ENCODE results near the gene DNAJB13. TPM values are rescaled to one million over a fixed set of nuclear protein-coding genes. Genes with fewer than 3 reads are reported as not detected.

DNAJB13 gene, protein sequence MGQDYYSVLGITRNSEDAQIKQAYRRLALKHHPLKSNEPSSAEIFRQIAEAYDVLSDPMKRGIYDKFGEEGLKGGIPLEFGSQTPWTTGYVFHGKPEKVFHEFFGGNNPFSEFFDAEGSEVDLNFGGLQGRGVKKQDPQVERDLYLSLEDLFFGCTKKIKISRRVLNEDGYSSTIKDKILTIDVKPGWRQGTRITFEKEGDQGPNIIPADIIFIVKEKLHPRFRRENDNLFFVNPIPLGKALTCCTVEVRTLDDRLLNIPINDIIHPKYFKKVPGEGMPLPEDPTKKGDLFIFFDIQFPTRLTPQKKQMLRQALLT
- total RNA-seq = 0.65 and 3.2 TPM in 2 replicates

DNA sequence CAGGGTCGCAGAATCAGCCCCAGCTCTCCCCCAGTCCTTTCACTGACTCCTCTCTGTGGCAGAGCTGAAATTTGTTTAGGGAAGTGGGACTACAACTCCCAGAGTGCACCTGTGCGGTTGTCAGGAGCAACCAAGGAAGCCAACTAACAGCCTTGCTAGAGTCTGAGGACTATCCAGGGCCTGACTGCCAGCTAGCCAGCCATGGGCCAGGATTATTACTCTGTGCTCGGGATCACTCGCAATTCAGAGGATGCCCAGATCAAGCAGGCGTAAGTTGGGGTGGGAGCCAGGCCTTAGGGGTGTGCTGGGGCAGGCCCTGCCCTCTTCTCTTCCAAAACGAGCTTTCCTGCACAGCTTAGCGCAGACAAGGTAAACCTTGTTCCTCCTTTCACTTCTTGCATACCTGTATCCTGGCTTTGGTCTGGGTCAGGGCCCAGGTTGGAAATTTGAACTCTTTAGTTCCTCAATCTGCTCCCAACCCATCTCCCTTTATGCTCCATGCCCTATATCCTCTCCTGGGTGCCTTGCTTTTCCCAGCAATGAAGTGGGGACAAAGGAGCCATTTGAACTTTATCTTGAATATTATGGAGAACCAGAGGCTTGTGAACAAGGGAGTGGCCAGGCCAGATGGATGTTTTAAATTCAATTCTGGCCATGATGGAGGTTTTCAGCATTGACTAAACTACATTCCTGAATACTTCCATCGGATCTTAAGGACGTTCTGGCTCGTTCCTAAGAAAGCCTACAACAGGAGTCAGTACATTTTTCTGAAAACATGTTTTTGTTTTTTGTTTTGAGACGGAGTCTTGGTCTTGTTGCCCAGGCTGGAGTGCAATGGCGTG is at the start of gene DNAJB13:
TSS of gene DNAJB13 (plus strand) at position 158 of the 842 bp plus-strand sequence. CDS start at position 202, 44 bp downstream.

DNA sequence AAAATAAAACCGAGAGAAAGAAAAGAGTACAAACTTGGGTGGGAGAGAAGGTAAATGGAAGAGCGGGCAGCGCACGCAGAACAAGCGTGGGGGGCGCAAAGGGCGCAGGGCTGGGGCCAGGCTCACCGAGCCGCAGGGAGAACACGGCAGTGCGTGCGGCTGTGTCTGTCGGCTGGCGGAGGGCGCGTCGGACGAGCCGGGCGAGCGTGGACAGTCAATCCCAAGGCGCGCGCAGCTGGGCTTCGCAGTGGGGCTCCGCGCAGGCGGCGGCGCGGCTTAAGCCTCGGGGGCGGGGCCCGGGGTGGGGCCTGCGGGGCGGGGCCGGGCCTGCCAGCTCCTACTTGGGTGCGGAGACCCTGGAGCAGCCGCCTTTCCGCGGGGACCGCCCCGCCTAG is 31.8 kb downstream of the DNAJB13 start, which contains the start of gene UCP2:
TSS of gene UCP2 (minus strand) at position 249 of the 395 bp plus-strand sequence. CDS start 4,465 bp downstream, outside the sequence.

DNA sequence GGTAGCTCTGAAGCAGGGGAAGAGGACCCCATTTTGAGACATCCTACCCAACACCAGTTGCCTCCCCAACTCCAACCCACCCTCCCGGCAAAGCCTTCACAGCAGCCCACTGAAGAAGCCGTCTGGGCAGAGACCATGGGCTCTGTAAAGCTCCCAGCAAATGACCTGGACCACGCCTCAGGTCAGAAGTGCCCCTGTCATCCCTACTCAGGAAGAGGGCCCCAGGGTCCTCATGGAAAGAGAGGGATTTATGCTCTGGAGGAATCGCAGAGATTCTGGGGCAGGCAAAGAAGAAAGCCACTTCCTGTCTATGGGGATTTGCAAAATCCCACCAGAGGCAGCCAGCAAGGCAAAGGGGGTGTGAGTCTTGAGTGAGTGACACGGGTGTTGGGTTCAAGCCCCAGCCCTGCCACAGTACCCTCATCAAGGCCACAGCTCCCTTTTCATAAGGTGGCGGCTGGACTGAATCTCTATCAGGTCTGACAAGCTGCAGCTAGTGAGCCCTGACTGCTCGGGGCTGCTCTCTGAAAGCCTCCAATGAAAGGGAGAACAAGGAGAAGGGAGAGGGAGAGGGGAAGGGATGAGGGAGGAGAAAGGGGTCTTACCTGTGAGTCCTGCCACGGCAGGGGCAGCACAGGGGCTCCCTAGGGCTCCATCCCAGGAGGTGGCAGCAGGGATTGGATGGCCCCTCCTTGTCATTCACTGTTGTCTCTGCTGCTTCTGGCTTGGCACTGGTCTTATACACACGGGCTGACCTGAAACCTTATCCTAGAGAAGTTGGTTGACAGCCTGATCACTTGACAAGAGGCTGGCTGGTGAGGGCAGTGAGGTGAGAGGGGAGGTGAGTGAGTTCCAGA is 57.8 kb downstream of the DNAJB13 start, which contains the start of gene UCP3:
TSS of gene UCP3 (minus strand) at position 713 of the 857 bp plus-strand sequence. CDS start 2,043 bp downstream, outside the sequence.

Other genes with a start within 250 kb of the DNAJB13 start
- gene RAB6A, start 190.0 kb upstream of the DNAJB13 start, total RNA-seq = 85.2 and 110 TPM in 2 replicates
- gene MRPL48, start 163.2 kb upstream of the DNAJB13 start, total RNA-seq = 25.5 and 27.7 TPM in 2 replicates
- 92.7 and 118 TPM in 2 replicates for gene COA4, start 74.2 kb upstream of the DNAJB13 start, total RNA-seq
- gene PAAF1, start 74.0 kb upstream of the DNAJB13 start, total RNA-seq = 8.0 and 9.8 TPM in 2 replicates
- 145 and 245 TPM in 2 replicates for gene UCP2, start 31.8 kb downstream of the DNAJB13 start, total RNA-seq
- gene UCP3, start 58.1 kb downstream of the DNAJB13 start, total RNA-seq = 0.16 and 0.51 TPM in 2 replicates
- 14.7 and 18.6 TPM in 2 replicates for gene C2CD3, start 220.0 kb downstream of the DNAJB13 start, total RNA-seq
- 73.8 and 78.7 TPM in 2 replicates for gene PPME1, start 220.3 kb downstream of the DNAJB13 start, total RNA-seq